HepG2 (cell line): ENCODE data around the gene EPHA1. TPM values are rescaled to one million over a fixed set of nuclear protein-coding genes. Genes with fewer than 3 reads are reported as not detected.

Source experiments
- ATAC-seq: fragments of 200-7000 bp; cut with Tn5 transposase; 3 replicates; pipeline ENCODE4 v1.9.1; 2020; ENCODE audit warnings: mild to moderate bottlenecking, moderate library complexity
- BruUV-seq: library from RNA; stranded (reverse); fragments of 400-500 nt; replicated peaks from 2 replicates; lab custom pipeline; 2021; lab: Mats Ljungman, UMichigan
- CTCF ChIA-PET: fragments of 300-600 bp; formaldehyde crosslinking; extraction: SDS; loops from one replicate; lab custom pipeline; 2021; ENCODE audit warnings: low total read pairs, inconsistent platforms, low intra/inter-chr PET ratio; lab: Yijun Ruan, JAX
- POLR2A ChIA-PET: fragments of 350-600 bp; sonication (Branson Sonifier 250); formaldehyde crosslinking; loops from one replicate; lab custom pipeline; 2020; ENCODE audit warnings: antibody characterized with exemption, inconsistent platforms; lab: Yijun Ruan, JAX
- DNase-seq: peaks from one replicate; pipeline ENCODE4 v3.0.0-alpha.2; 2015; ENCODE audit warnings: low spot score
- FAIRE-seq: peaks from 3 replicates; lab custom pipeline; 2011; peaks lifted over from hg19 to GRCh38; lab: Jason Lieb, UNC
- H2AFZ ChIP-seq: one replicate; pipeline ENCODE4 v1.6.1; 2011; ENCODE audit warnings: low read length, inconsistent platforms
- H3K27ac ChIP-seq: fragments of 300-600 bp; 3 replicates; pipeline ENCODE4 v1.8.0; 2011; ENCODE audit warnings: mixed run types, mild to moderate bottlenecking, mixed read lengths, low read length, inconsistent platforms; ENCODE audit not compliant: insufficient read depth; ENCODE audit errors: extremely low read length
- H3K27me3 ChIP-seq, 2 experiments: fragments of 200-600 bp in 1 of 2; 2 replicates in 1 of 2; 3 replicates in 1 of 2; pipeline versions ENCODE4 v1.6.0 to v1.8.0; 2011; ENCODE audit warnings: low read length in 2 of 2, mild to moderate bottlenecking in 2 of 2, moderate library complexity in 2 of 2, inconsistent platforms in 1 of 2; ENCODE audit not compliant: insufficient read depth in 2 of 2, control insufficient read depth in 1 of 2
- H3K36me3 ChIP-seq, 2 experiments: fragments of 200-600 bp in 1 of 2; replicated peaks in 1 of 2; 2 replicates in 1 of 2; 3 replicates in 1 of 2; pipeline versions ENCODE4 v1.5.1 to v1.8.0; 2011; ENCODE audit warnings: low read length in 2 of 2, inconsistent platforms in 1 of 2; ENCODE audit not compliant: insufficient read depth in 2 of 2, control insufficient read depth in 1 of 2
- H3K4me1 ChIP-seq: 2 replicates; pipeline ENCODE4 v1.5.1; 2012; ENCODE audit warnings: low read length, inconsistent platforms; ENCODE audit not compliant: insufficient read depth
- H3K4me2 ChIP-seq: 2 replicates; pipeline ENCODE4 v1.6.0; 2011; ENCODE audit warnings: low read depth, low read length, inconsistent platforms
- H3K4me3 ChIP-seq, 3 experiments: fragments of 200-600 bp in 1 of 3; sonication (generic), shearing (Covaris generic) in 1 of 3; replicated peaks in 1 of 3; 2 replicates each; pipeline ENCODE4 v1.5.1; 2011 to 2016; ENCODE audit warnings: low read length in 3 of 3, inconsistent platforms in 2 of 3, low read depth in 2 of 3, mild to moderate bottlenecking in 2 of 3, control low read depth in 1 of 3, mixed read lengths in 1 of 3; ENCODE audit not compliant: insufficient read depth in 1 of 3
- H3K79me2 ChIP-seq: one replicate; pipeline ENCODE4 v1.6.1; 2011; ENCODE audit warnings: low read length, inconsistent platforms; ENCODE audit not compliant: insufficient read depth
- H3K9ac ChIP-seq: 2 replicates; pipeline ENCODE4 v1.6.0; 2011; ENCODE audit warnings: mild to moderate bottlenecking, low read depth, low read length, inconsistent platforms; ENCODE audit not compliant: insufficient read depth
- H3K9me3 ChIP-seq: 2 replicates; pipeline ENCODE4 v1.5.1; 2012; ENCODE audit warnings: mild to moderate bottlenecking, low read length
- H4K20me1 ChIP-seq: 2 replicates; pipeline ENCODE4 v1.6.0; 2011; ENCODE audit warnings: inconsistent platforms, mild to moderate bottlenecking, low read length, moderate library complexity; ENCODE audit not compliant: insufficient read depth
- CBX5 ChIP-seq: sonication (generic); formaldehyde crosslinking; IDR thresholded peaks from 2 replicates; pipeline ENCODE4 v1.4.0; 2020; ENCODE audit warnings: missing genetic modification reagents, borderline replicate concordance
- FOXK2 ChIP-seq: fragments of 450-650 bp; IDR thresholded peaks from 2 replicates; pipeline ENCODE4 v1.6.1; 2016
- TBX2 ChIP-seq: sonication (generic); formaldehyde crosslinking; IDR thresholded peaks from 2 replicates; pipeline ENCODE4 v1.5.0; 2020; ENCODE audit warnings: missing genetic modification reagents, mild to moderate bottlenecking, borderline replicate concordance
- ZBTB42 ChIP-seq: sonication (generic); formaldehyde crosslinking; IDR thresholded peaks from 2 replicates; pipeline ENCODE4 v1.5.0; 2020; ENCODE audit warnings: mild to moderate bottlenecking, missing genetic modification reagents
- ZNF30 ChIP-seq: sonication (generic); formaldehyde crosslinking; IDR thresholded peaks from 2 replicates; pipeline ENCODE4 v1.5.0; 2020; ENCODE audit warnings: mild to moderate bottlenecking, missing genetic modification reagents
- ZNF543 ChIP-seq: sonication (generic); formaldehyde crosslinking; IDR thresholded peaks from 2 replicates; pipeline ENCODE4 v1.4.0; 2020; ENCODE audit warnings: mild to moderate bottlenecking, missing genetic modification reagents
- ZNF550 ChIP-seq: sonication (generic); formaldehyde crosslinking; IDR thresholded peaks from 2 replicates; pipeline ENCODE4 v1.4.0; 2020; ENCODE audit warnings: mild to moderate bottlenecking, missing genetic modification reagents, borderline replicate concordance
- ZNF570 ChIP-seq: sonication (generic); formaldehyde crosslinking; IDR thresholded peaks from 2 replicates; pipeline ENCODE4 v1.4.0; 2020; ENCODE audit warnings: mild to moderate bottlenecking, missing genetic modification reagents, borderline replicate concordance
- ZSCAN29 ChIP-seq: sonication (generic); formaldehyde crosslinking; conservative IDR thresholded peaks from 2 replicates; pipeline ENCODE4 v1.4.0; 2020; ENCODE audit warnings: mild to moderate bottlenecking, missing genetic modification reagents
- WGBS: methylation state at CpG from one replicate; pipeline ENCODE4 v1.1.6; 2017; ENCODE audit warnings: low lambda C conversion rate; 5-methylcytosine and 5-hydroxymethylcytosine counted together
- in situ Hi-C: cut with HindIII; loops from 2 replicates; pipeline ENCODE4 v1.10.0; 2017; ENCODE audit warnings: low pct_unique_long_range_greater_than_20kb; ENCODE audit not compliant: extremely low pct_ligation_motif_present
- intact Hi-C: fragments of 100-400 bp; cut with micrococcal nuclease; formaldehyde crosslinking; loops from one replicate; pipeline ENCODE4 v1.10.0; 2022; ENCODE audit not compliant: unreplicated experiment
- polyA plus RNA-seq, 8 experiments: library from polyadenylated mRNA; depleted of rRNA in 3 of 8; stranded (reverse) in 7 of 8; unstranded in 1 of 8; fragments of >200 nt; fragmentation: Illumina TruSeq in 4 of 8; extraction: Trizol in 4 of 8; gene quantifications; 2 replicates each; pipeline versions ENCODE4 v1.2.1 to v1.2.3, GENCODE V29; 2011 to 2016; ENCODE audit warnings: low read depth in 4 of 8, missing spikeins in 1 of 8, mixed read lengths in 1 of 8; ENCODE audit not compliant: insufficient read depth in 1 of 8
- total RNA-seq, 5 experiments: library from RNA; depleted of rRNA; stranded (reverse); fragments of >200 nt; fragmentation: Illumina TruSeq; extraction: Trizol; gene quantifications; 2 replicates each; pipeline ENCODE4 v1.2.3, GENCODE V29; 2016; ENCODE audit warnings: low read depth in 1 of 5
- TF ChIP-seq, protein P1 (sequence below): sonication (generic); formaldehyde crosslinking; IDR thresholded peaks from 2 replicates; pipeline ENCODE4 v1.9.0; 2022; ENCODE audit warnings: low read depth, missing genetic modification reagents
- TF ChIP-seq, protein P2 (sequence below): sonication (generic); formaldehyde crosslinking; IDR thresholded peaks from 2 replicates; pipeline ENCODE4 v1.9.0; 2021; ENCODE audit warnings: missing genetic modification reagents, borderline replicate concordance
- TF ChIP-seq, protein P3 (sequence below), 2 experiments: fragments of 450-650 bp in 1 of 2; sonication (generic) in 1 of 2; formaldehyde crosslinking; IDR thresholded peaks; 2 replicates each; pipeline versions ENCODE4 v1.5.0 to v1.8.0; 2020 to 2022; ENCODE audit warnings: mild to moderate bottlenecking in 1 of 2, missing genetic modification reagents in 1 of 2

The EPHA1 gene
- total and polyA plus RNA-seq, 2 of the 13 experiments (the other 11 are each of a cell fraction or from before 2014, with no cell fraction given): 4.6 to 17.1 TPM

DNA sequence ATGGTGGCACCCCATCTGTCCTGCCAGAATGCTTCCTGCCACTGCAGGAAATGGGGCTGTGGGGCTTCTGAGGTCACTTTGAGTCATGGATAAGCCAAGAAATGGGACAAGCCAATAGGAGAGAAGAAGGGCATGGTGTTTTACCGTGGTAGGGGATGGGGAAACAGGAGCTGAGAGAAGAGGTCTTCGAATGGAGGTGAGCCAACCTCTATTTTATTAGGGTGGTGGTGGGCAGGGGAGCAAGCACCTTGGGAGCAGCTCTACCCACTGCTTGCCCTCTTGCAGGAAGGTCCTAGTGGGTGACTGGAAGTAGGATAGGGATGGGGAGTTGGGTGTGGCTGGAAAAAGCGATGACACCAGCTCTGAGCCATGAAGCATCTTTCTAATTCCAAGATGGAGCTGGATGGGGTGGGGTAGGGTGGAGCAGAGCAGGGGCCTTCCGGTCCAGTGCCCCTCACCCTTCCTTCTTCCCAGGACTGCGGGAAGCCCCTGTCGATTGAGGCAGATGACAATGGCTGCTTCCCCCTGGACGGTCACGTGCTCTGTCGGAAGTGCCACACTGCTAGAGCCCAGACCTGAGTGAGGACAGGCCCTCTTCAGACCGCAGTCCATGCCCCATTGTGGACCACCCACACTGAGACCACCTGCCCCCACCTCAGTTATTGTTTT, 18.4 kb downstream of the EPHA1 start:
- H3K4me1 ChIP-seq: peaks cover 69% of the 10 kb centered on the region
- H3K27ac ChIP-seq: no peak overlapping the region
- ATAC-seq: no peak
- no peak overlapping the region for H2AFZ ChIP-seq
- H3K4me2 ChIP-seq: no peak overlapping the region
- FAIRE-seq: no peak
- no peak overlapping the region for H3K9ac ChIP-seq
- CTCF ChIA-PET: no interaction called here
- 96% methylated on average over 7 of the region's 10 CpGs for WGBS
- intact Hi-C loops: no loop called here
- H3K79me2 ChIP-seq: no peaks in the 10 kb centered on the region
- in situ Hi-C loops: loop anchor here (25.0 kb wide), 1 partner anchor 522 kb away; the partner anchor contains the start of gene TCAF1
- POLR2A ChIA-PET: interaction anchor here (1.1 kb wide), 1 partner anchor 10 kb away, joined by 3 read pairs; no protein-coding TSS in a partner anchor
- peaks cover 4% of the 10 kb centered on the region; the same call in 1 of the 2 replicates for H4K20me1 ChIP-seq
- DNase-seq: no peak
- no TSS peak for BruUV-seq
- TF ChIP-seq ZSCAN29 (CRISPR knock-in tag): no peak
- TF ChIP-seq ZNF30 (CRISPR knock-in tag): no peak
- no peak for TF ChIP-seq ZNF543 (CRISPR knock-in tag)
- TF ChIP-seq ZBTB42: no peak
- no peak for TF ChIP-seq FOXK2
- TF ChIP-seq CBX5 (CRISPR knock-in tag): no peak
- no peak for TF ChIP-seq ZNF570 (CRISPR knock-in tag)
- TF ChIP-seq, protein P1, sequence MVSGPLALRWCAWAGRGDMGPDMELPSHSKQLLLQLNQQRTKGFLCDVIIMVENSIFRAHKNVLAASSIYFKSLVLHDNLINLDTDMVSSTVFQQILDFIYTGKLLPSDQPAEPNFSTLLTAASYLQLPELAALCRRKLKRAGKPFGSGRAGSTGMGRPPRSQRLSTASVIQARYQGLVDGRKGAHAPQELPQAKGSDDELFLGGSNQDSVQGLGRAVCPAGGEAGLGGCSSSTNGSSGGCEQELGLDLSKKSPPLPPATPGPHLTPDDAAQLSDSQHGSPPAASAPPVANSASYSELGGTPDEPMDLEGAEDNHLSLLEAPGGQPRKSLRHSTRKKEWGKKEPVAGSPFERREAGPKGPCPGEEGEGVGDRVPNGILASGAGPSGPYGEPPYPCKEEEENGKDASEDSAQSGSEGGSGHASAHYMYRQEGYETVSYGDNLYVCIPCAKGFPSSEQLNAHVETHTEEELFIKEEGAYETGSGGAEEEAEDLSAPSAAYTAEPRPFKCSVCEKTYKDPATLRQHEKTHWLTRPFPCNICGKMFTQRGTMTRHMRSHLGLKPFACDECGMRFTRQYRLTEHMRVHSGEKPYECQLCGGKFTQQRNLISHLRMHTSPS (CRISPR knock-in tag): no peak
- TF ChIP-seq ZNF550 (CRISPR knock-in tag): no peak
- no peak for TF ChIP-seq TBX2 (CRISPR knock-in tag)
- TF ChIP-seq, protein P2, sequence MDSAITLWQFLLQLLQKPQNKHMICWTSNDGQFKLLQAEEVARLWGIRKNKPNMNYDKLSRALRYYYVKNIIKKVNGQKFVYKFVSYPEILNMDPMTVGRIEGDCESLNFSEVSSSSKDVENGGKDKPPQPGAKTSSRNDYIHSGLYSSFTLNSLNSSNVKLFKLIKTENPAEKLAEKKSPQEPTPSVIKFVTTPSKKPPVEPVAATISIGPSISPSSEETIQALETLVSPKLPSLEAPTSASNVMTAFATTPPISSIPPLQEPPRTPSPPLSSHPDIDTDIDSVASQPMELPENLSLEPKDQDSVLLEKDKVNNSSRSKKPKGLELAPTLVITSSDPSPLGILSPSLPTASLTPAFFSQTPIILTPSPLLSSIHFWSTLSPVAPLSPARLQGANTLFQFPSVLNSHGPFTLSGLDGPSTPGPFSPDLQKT (CRISPR knock-in tag): no peak
- TF ChIP-seq, protein P3, sequence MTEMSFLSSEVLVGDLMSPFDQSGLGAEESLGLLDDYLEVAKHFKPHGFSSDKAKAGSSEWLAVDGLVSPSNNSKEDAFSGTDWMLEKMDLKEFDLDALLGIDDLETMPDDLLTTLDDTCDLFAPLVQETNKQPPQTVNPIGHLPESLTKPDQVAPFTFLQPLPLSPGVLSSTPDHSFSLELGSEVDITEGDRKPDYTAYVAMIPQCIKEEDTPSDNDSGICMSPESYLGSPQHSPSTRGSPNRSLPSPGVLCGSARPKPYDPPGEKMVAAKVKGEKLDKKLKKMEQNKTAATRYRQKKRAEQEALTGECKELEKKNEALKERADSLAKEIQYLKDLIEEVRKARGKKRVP (CRISPR knock-in tag; IDR thresholded peaks at IDR 0.05): no peak
- no peak overlapping the region for H3K4me3 ChIP-seq
- H3K36me3 ChIP-seq: peaks cover 11 to 24% of the 10 kb centered on the region in 2 experiments
- no peaks in the 10 kb centered on the region for H3K9me3 ChIP-seq
- no peaks in the 10 kb centered on the region for H3K27me3 ChIP-seq
